ENCODE measurements around the gene CHMP1B. TPM values are rescaled to one million over a fixed set of nuclear protein-coding genes. Genes with fewer than 3 reads are reported as not detected.

The CHMP1B gene
- total and polyA plus RNA-seq, 3 donors from 2014 or later: 32.8 to 50.0 (median 39.1) TPM

GRCh38 chr18:11840493-11840892 is 10.7 kb upstream of the CHMP1B start:
- no peak overlapping the region for H3K4me3 ChIP-seq
- 70 to 71% methylated on average over 6 of the region's 6 CpGs for WGBS, 2 donors
- intact Hi-C loops (cut with DNase I; ENCODE audit: low total_unique reads): no loop called here

DNA sequence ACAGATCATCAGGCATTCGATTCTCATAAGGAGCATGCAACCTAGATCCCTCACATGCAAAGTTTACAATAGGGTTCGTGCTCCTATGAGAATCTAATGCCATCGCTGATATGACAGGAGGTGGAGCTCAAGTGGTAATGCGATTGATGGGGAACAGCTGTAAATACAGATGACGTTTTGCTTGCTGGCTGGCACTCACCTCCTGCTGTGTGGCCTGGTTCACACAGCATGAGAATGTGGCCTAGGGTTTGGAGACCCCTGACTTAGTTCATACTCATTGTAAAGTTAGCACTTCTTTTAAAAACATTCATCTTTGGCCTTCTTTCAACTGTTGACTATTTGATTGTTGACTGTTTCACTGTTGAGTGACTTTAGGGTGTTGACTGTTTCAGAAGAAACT is 8.7 kb upstream of the CHMP1B start:
- Histone ChIP-seq H3K4me3 (no peak overlapping the region), H3K36me3 (ENCODE audit: low read depth, missing control alignments) (no peaks in the 10 kb centered on the region), H3K4me1 (no peaks in the 10 kb centered on the region), H3K27ac (no peak overlapping the region), H3K27me3 (no peaks in the 10 kb centered on the region), H3K9me3 (no peaks in the 10 kb centered on the region)
- WGBS, 2 donors: 84 to 88% methylated on average over 5 of the region's 5 CpGs
- TF ChIP-seq POLR2A (IDR thresholded peaks at IDR 0.05): no peak
- TF ChIP-seq, protein P1, sequence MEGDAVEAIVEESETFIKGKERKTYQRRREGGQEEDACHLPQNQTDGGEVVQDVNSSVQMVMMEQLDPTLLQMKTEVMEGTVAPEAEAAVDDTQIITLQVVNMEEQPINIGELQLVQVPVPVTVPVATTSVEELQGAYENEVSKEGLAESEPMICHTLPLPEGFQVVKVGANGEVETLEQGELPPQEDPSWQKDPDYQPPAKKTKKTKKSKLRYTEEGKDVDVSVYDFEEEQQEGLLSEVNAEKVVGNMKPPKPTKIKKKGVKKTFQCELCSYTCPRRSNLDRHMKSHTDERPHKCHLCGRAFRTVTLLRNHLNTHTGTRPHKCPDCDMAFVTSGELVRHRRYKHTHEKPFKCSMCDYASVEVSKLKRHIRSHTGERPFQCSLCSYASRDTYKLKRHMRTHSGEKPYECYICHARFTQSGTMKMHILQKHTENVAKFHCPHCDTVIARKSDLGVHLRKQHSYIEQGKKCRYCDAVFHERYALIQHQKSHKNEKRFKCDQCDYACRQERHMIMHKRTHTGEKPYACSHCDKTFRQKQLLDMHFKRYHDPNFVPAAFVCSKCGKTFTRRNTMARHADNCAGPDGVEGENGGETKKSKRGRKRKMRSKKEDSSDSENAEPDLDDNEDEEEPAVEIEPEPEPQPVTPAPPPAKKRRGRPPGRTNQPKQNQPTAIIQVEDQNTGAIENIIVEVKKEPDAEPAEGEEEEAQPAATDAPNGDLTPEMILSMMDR (IDR thresholded peaks at IDR 0.05): no peak
- DNase-seq: no peak
- intact Hi-C loops (cut with DNase I; ENCODE audit: low total_unique reads): no loop called here

More at GRCh38 chr18:11840493-11840892, 10.7 kb upstream of the CHMP1B start:
- Histone ChIP-seq H3K27me3 (no peaks in the 10 kb centered on the region), H3K9me3 (no peaks in the 10 kb centered on the region), H3K36me3 (ENCODE audit: low read depth, missing control alignments) (no peaks in the 10 kb centered on the region), H3K27ac (no peak overlapping the region), H3K4me1 (no peaks in the 10 kb centered on the region)
- no peak for TF ChIP-seq POLR2A (IDR thresholded peaks at IDR 0.05)
- TF ChIP-seq, protein P1 (IDR thresholded peaks at IDR 0.05): no peak
- no peak for DNase-seq

GRCh38 chr18:11844436-11844835 is 6.8 kb upstream of the CHMP1B start:
- Histone ChIP-seq H3K4me3 (no peak overlapping the region), H3K36me3 (ENCODE audit: low read depth, missing control alignments) (no peaks in the 10 kb centered on the region), H3K9me3 (no peaks in the 10 kb centered on the region), H3K4me1 (no peaks in the 10 kb centered on the region), H3K27me3 (no peaks in the 10 kb centered on the region), H3K27ac (no peak overlapping the region)
- no peak for DNase-seq
- TF ChIP-seq, protein P1 (IDR thresholded peaks at IDR 0.05): no peak
- no peak for TF ChIP-seq POLR2A (IDR thresholded peaks at IDR 0.05)
- 92% methylated on average over 6 of the region's 6 CpGs for WGBS, 2 donors
- intact Hi-C loops (cut with DNase I; ENCODE audit: low total_unique reads): no loop called here

DNA sequence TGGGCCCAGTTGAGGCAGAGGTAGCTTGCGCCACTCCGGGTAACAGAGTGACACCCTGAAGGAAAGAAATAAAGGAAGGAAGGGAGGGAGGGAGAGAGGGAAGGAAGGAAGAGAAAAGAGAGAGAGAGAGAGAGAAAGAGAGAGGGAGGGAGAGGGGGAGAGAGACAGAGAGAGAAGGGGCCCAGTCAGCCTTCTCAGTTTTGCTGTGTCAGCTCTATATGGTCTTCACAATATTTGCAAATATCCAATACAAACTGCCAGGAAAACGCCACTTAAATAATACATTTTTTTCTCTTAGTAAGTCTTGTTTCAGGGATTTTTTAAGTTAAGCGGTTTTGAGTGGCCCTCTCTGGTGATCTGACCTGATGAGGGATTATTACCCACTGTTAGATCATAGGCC is 5.6 kb upstream of the CHMP1B start:
- DNase-seq: no peak
- peaks cover 8% of the 10 kb centered on the region for H3K4me1 ChIP-seq
- TF ChIP-seq POLR2A (IDR thresholded peaks at IDR 0.05): no peak
- TF ChIP-seq, protein P1 (IDR thresholded peaks at IDR 0.05): no peak
- no peaks in the 10 kb centered on the region for H3K36me3 ChIP-seq (ENCODE audit: low read depth, missing control alignments)
- 89 to 91% methylated on average over 4 of the region's 4 CpGs for WGBS, 2 donors
- intact Hi-C loops (cut with DNase I; ENCODE audit: low total_unique reads): no loop called here
- H3K27ac ChIP-seq: no peak overlapping the region
- no peaks in the 10 kb centered on the region for H3K27me3 ChIP-seq
- H3K4me3 ChIP-seq: no peak overlapping the region
- H3K9me3 ChIP-seq: no peaks in the 10 kb centered on the region

DNA sequence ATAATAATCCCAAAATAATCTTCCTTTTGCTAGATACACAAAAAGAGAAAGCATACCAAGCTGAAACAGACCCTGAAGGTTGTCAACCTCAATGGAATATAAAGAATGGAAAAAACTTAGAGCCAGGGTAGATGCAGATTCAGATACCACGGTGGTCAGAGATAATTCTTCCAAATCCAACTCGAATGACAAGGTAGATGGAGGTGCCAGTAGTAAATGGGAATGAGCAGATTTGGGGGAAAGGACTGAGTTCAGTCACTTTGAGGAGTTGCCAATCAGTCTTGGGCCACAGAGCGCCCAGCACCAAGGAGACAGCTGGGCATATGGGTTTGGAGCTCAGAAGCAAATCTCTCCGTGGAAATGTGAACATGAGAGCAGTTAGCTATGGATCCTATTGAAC is 3.4 kb upstream of the CHMP1B start:
- Histone ChIP-seq H3K4me1 (peaks cover 15% of the 10 kb centered on the region), H3K9me3 (no peaks in the 10 kb centered on the region), H3K27ac (no peak overlapping the region), H3K36me3 (ENCODE audit: low read depth, missing control alignments) (no peaks in the 10 kb centered on the region), H3K27me3 (no peaks in the 10 kb centered on the region), H3K4me3 (no peak overlapping the region)
- WGBS, 2 donors: 85 to 88% methylated on average over 4 of the region's 4 CpGs
- no peak for DNase-seq
- intact Hi-C loops (cut with DNase I; ENCODE audit: low total_unique reads): no loop called here
- TF ChIP-seq, protein P1 (IDR thresholded peaks at IDR 0.05): no peak
- no peak for TF ChIP-seq POLR2A (IDR thresholded peaks at IDR 0.05)

Measured in testis (tissue), 3 donors.